ENCODE results near the gene NIPBL.

NIPBL gene

DNA sequence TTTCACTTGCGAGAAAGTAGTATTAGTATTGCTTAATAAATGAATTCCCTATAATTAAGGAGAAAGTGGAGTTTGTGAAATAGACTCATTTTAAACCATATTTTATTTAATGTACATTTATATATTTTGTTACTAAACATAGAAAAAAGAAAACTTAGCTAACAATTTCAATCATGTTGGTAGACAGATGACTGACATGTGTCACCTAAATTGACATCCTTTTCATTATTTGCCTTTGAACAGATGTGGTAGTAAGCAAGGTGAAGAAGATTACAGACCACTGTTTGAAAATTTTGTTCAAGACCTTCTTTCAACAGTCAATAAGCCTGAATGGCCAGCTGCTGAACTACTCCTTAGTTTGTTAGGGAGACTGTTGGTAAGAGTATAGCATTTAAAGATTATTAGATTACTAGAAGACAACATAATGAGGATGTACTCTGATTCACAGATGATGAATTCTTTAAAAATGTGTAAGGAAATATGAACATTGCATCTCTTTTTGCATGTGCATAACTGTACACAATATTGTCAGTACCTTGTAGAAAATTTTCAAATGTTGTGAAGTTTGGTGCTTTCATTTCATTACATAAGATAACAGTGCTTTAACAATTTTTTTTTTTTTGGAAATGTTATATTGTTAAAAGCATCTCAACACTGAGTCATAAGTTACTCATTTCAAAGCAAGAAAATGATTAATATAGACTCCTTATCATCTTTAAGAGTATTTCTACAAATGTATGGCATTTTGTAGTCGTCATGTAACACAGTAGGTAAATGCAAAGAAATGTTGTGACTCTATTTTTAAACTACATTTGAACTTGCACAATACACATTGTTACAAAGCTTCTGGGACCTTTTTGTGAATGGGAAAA lies 139.5 kb downstream of the NIPBL start:
- no peaks in the 10 kb centered on the region for H3F3A ChIP-seq (ENCODE audit: insufficient read depth)
- TF ChIP-seq, protein P1, sequence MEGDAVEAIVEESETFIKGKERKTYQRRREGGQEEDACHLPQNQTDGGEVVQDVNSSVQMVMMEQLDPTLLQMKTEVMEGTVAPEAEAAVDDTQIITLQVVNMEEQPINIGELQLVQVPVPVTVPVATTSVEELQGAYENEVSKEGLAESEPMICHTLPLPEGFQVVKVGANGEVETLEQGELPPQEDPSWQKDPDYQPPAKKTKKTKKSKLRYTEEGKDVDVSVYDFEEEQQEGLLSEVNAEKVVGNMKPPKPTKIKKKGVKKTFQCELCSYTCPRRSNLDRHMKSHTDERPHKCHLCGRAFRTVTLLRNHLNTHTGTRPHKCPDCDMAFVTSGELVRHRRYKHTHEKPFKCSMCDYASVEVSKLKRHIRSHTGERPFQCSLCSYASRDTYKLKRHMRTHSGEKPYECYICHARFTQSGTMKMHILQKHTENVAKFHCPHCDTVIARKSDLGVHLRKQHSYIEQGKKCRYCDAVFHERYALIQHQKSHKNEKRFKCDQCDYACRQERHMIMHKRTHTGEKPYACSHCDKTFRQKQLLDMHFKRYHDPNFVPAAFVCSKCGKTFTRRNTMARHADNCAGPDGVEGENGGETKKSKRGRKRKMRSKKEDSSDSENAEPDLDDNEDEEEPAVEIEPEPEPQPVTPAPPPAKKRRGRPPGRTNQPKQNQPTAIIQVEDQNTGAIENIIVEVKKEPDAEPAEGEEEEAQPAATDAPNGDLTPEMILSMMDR (IDR thresholded peaks at IDR 0.05; ENCODE audit: insufficient read depth, low read length, poor library complexity, severe bottlenecking) = no peak
- no peak for TF ChIP-seq EZH2phosphoT487 (conservative IDR thresholded peaks at IDR 0.05; ENCODE audit: low read length)
- no peaks in the 10 kb centered on the region for H4K20me1 ChIP-seq (ENCODE audit: low read depth, low read length)
- no peak overlapping the region for H3K4me3 ChIP-seq (ENCODE audit: insufficient read depth, low read length, poor library complexity, severe bottlenecking)
- no peaks in the 10 kb centered on the region for H3K9me2 ChIP-seq (replicated peaks; ENCODE audit: insufficient read depth, low read length)
- no peak overlapping the region for H2AFZ ChIP-seq (ENCODE audit: low read depth, low read length, severe bottlenecking)
- no peaks in the 10 kb centered on the region for H3K79me2 ChIP-seq (ENCODE audit: insufficient read depth, low read length)
- peaks cover 25% of the 10 kb centered on the region; the same call in 1 of the 2 replicates for H3K36me3 ChIP-seq (ENCODE audit: low read length)
- no peaks in the 10 kb centered on the region for H3K27me3 ChIP-seq (ENCODE audit: low read length)
- no peaks in the 10 kb centered on the region for H3K9me3 ChIP-seq (ENCODE audit: insufficient read depth, low read length)
- H3K4me2 ChIP-seq (ENCODE audit: low read depth, low read length, poor library complexity, severe bottlenecking) = no peak overlapping the region
- no peak overlapping the region for H3K9ac ChIP-seq (ENCODE audit: low read length)
- no peak overlapping the region for H3K27ac ChIP-seq (ENCODE audit: low read depth, low read length)

DNA sequence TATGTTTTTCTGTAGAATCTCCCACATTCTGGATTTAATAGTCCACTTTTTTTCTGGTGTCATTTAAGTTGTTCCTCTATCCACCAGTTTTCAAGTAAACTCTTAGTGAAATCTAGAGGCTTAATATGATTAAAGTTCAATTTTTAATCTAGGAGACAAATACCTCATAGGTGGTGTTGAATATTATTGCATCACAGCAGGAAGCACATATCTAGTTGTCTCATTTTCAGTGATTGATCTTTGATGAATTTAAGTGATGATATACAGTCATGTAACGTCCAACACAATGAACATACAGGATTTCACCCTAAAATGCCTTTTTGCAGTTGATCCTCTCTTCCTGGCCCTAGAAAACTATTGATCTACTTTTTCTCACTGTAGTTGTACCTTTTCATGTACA lies 152.3 kb downstream of the NIPBL start:
- H3K9ac ChIP-seq (ENCODE audit: low read length) = no peak overlapping the region
- no peaks in the 10 kb centered on the region for H3K9me3 ChIP-seq (ENCODE audit: insufficient read depth, low read length)
- H3K27ac ChIP-seq (ENCODE audit: low read depth, low read length) = no peak overlapping the region
- no peaks in the 10 kb centered on the region for H3K27me3 ChIP-seq (ENCODE audit: low read length)
- peaks cover 36% of the 10 kb centered on the region for H3K36me3 ChIP-seq (ENCODE audit: low read length)
- TF ChIP-seq, protein P1 (IDR thresholded peaks at IDR 0.05; ENCODE audit: insufficient read depth, low read length, poor library complexity, severe bottlenecking) = no peak
- H3K4me3 ChIP-seq (ENCODE audit: insufficient read depth, low read length, poor library complexity, severe bottlenecking) = no peak overlapping the region
- no peak overlapping the region for H2AFZ ChIP-seq (ENCODE audit: low read depth, low read length, severe bottlenecking)
- 0 out of 2 replicates have a peak, but pooled peaks cover 2% of the 10 kb centered on the region for H3F3A ChIP-seq (ENCODE audit: insufficient read depth)
- no peaks in the 10 kb centered on the region for H4K20me1 ChIP-seq (ENCODE audit: low read depth, low read length)
- H3K4me2 ChIP-seq (ENCODE audit: low read depth, low read length, poor library complexity, severe bottlenecking) = no peak overlapping the region
- H3K9me2 ChIP-seq (replicated peaks; ENCODE audit: insufficient read depth, low read length) = no peaks in the 10 kb centered on the region
- no peaks in the 10 kb centered on the region for H3K79me2 ChIP-seq (ENCODE audit: insufficient read depth, low read length)

DNA sequence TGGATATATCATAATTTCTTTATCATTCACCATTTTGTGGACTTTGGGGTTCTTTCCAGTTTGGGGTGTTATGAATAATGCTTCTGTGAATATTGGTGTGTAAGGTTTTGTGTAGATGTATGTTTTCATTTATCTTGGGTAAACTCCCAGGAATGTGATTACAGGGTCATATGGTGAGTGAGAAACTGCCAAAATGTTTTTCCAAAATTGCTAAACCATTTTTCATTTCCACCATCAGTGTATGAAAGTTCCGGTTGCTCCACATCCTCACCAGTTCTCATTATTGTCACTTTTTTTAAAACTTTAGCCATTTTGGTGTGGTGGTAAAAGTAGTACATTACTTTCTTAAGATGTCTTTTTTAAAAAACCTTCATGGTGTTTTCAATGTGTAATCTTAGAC lies 152.9 kb downstream of the NIPBL start:
- TF ChIP-seq EZH2phosphoT487 (conservative IDR thresholded peaks at IDR 0.05; ENCODE audit: low read length) = no peak
- TF ChIP-seq, protein P1 (IDR thresholded peaks at IDR 0.05; ENCODE audit: insufficient read depth, low read length, poor library complexity, severe bottlenecking) = no peak
- no peak overlapping the region for H3K4me2 ChIP-seq (ENCODE audit: low read depth, low read length, poor library complexity, severe bottlenecking)
- no peaks in the 10 kb centered on the region for H3K27me3 ChIP-seq (ENCODE audit: low read length)
- H4K20me1 ChIP-seq (ENCODE audit: low read depth, low read length) = no peaks in the 10 kb centered on the region
- no peak overlapping the region for H2AFZ ChIP-seq (ENCODE audit: low read depth, low read length, severe bottlenecking)
- H3K9ac ChIP-seq (ENCODE audit: low read length) = no peak overlapping the region
- H3K79me2 ChIP-seq (ENCODE audit: insufficient read depth, low read length) = no peaks in the 10 kb centered on the region
- peaks cover 35% of the 10 kb centered on the region for H3K36me3 ChIP-seq (ENCODE audit: low read length)
- no peak overlapping the region for H3K4me3 ChIP-seq (ENCODE audit: insufficient read depth, low read length, poor library complexity, severe bottlenecking)
- 0 out of 2 replicates have a peak, but pooled peaks cover 2% of the 10 kb centered on the region for H3F3A ChIP-seq (ENCODE audit: insufficient read depth)
- no peak overlapping the region for H3K27ac ChIP-seq (ENCODE audit: low read depth, low read length)
- H3K9me2 ChIP-seq (replicated peaks; ENCODE audit: insufficient read depth, low read length) = no peaks in the 10 kb centered on the region
- no peaks in the 10 kb centered on the region for H3K9me3 ChIP-seq (ENCODE audit: insufficient read depth, low read length)

Measured in SU-DHL-6 (cell line).